Upper lobe of left lung (tissue), 6 donors: ENCODE results near the gene DPF3. TPM values are rescaled to one million over a fixed set of nuclear protein-coding genes. Genes with fewer than 3 reads are reported as not detected.

Source experiments
- ATAC-seq, 2 donors: fragments of 200-7000 bp; cut with Tn5 transposase; one replicate each; pipeline ENCODE4 v1.9.1; 2022; ENCODE audit warnings: mild to moderate bottlenecking in 2 of 2, moderate library complexity in 2 of 2; ENCODE audit not compliant: low FRiP score in 2 of 2
- DNase-seq, 2 donors: peaks; one replicate each; pipeline ENCODE4 v3.0.0-alpha.2; 2019 to 2020
- H3K27ac ChIP-seq, 4 donors: fragments of 200-600 bp; sonication (generic); one replicate each; pipeline ENCODE4 v1.5.1; 2016 to 2019
- H3K27me3 ChIP-seq, 4 donors: fragments of 200-600 bp; sonication (generic); one replicate each; pipeline ENCODE4 v1.5.1; 2017 to 2019
- H3K36me3 ChIP-seq, 4 donors: fragments of 200-600 bp; sonication (generic); one replicate each; pipeline ENCODE4 v1.5.1; 2016 to 2019
- H3K4me1 ChIP-seq, 4 donors: fragments of 200-600 bp; sonication (generic); one replicate each; pipeline ENCODE4 v1.5.1; 2018 to 2019
- H3K4me3 ChIP-seq, 4 donors: fragments of 200-600 bp; sonication (generic); one replicate each; pipeline ENCODE4 v1.5.1; 2017 to 2019; ENCODE audit warnings: mild to moderate bottlenecking in 2 of 4, moderate library complexity in 1 of 4
- H3K9me3 ChIP-seq, 4 donors: fragments of 200-600 bp; sonication (generic); one replicate each; pipeline ENCODE4 v1.5.1; 2018 to 2019
- EP300 ChIP-seq, 4 donors: sonication (generic); formaldehyde crosslinking; IDR thresholded peaks; one replicate each; pipeline ENCODE4 v1.5.1; 2017; ENCODE audit warnings: antibody characterized with exemption in 4 of 4, control low read depth in 2 of 4
- POLR2A ChIP-seq, 4 donors: fragments of 450-650 bp; IDR thresholded peaks; one replicate each; pipeline ENCODE4 v1.5.1; 2016 to 2017; ENCODE audit warnings: antibody characterized with exemption in 4 of 4, mild to moderate bottlenecking in 2 of 4
- POLR2AphosphoS5 ChIP-seq, 2 donors: sonication (generic); formaldehyde crosslinking; IDR thresholded peaks; one replicate each; pipeline ENCODE4 v1.5.1; 2017; ENCODE audit warnings: antibody characterized with exemption in 2 of 2
- WGBS, 2 donors: methylation state at CpG; one replicate each; pipeline ENCODE4 v1.1.5; 2017 to 2018; 5-methylcytosine and 5-hydroxymethylcytosine counted together
- total RNA-seq, 6 donors: library from RNA; depleted of rRNA in 4 of 6; stranded (reverse); fragments of >200 nt in 4 of 6; gene quantifications; one replicate each; pipeline versions ENCODE4 v1.1.0 to v1.2.1, GENCODE V29; 2016 to 2021
- TF ChIP-seq, protein P1 (sequence below), 6 experiments: fragments of 450-650 bp in 4 of 6; fragments of 200-600 bp in 2 of 6; sonication (generic) in 2 of 6; IDR thresholded peaks; one replicate each; pipeline ENCODE4 v1.5.1; 2016 to 2019; ENCODE audit warnings: antibody characterized with exemption in 6 of 6
- donor health status: DM: no; HTN: no; CAD: no; lungs with moderate emphysema.
- donor health status: DM: no; HTN: yes; CAD: no; lungs with severe emphysema.

The DPF3 gene
- total RNA-seq, 6 donors from 2014 or later, result 0.30 to 1.3 (median 1.0) TPM

DNA sequence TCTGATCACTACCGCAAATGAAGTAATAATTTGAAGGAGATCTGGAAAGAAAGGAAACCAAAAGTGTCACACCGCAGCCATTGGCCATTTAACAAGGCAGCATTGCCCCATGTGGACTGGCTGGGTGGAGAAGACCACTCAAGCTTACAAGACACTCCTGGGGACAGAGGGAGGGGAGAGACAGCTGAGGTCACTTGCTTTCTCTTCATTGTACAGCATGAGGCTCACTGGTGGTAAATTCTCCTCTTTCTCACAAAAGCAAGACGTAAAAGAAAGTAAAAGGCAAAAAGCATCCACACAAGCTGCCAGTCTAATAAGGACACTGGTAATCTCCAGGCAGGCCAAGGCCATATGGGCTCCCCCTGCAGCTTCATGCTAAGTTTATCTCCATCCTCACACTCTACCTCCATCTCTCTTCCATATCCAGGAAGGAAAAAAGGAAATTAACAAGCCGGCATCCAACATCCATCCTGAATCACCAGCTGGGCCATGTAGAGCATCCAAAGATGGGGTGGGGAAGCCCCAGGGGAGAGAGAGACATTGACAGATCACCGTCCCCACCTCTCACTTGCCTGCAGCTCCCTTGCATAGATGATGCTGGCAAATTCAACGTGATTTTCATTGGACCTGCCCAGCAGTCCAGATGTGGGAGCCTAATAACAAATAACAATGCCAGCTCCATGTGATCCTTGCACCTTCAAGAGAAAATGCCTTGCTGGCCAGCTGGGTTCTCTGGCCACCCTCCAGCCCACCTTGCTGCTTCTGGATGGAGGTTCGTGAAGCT, 100.6 kb downstream of the DPF3 start:
- H3K4me3 ChIP-seq, result no peak overlapping the region
- H3K4me1 ChIP-seq, result no peaks in the 10 kb centered on the region
- 83 to 89% methylated on average over 6 to 7 of the region's 7 CpGs for WGBS, 2 donors
- H3K27ac ChIP-seq, result no peak overlapping the region
- ATAC-seq (no peak), DNase-seq (no peak)
- no peaks in the 10 kb centered on the region for H3K27me3 ChIP-seq
- no peak for TF ChIP-seq POLR2AphosphoS5 (IDR thresholded peaks at IDR 0.05)
- no peak for TF ChIP-seq EP300 (IDR thresholded peaks at IDR 0.05)
- TF ChIP-seq POLR2A (IDR thresholded peaks at IDR 0.05), result no peak
- TF ChIP-seq, protein P1, sequence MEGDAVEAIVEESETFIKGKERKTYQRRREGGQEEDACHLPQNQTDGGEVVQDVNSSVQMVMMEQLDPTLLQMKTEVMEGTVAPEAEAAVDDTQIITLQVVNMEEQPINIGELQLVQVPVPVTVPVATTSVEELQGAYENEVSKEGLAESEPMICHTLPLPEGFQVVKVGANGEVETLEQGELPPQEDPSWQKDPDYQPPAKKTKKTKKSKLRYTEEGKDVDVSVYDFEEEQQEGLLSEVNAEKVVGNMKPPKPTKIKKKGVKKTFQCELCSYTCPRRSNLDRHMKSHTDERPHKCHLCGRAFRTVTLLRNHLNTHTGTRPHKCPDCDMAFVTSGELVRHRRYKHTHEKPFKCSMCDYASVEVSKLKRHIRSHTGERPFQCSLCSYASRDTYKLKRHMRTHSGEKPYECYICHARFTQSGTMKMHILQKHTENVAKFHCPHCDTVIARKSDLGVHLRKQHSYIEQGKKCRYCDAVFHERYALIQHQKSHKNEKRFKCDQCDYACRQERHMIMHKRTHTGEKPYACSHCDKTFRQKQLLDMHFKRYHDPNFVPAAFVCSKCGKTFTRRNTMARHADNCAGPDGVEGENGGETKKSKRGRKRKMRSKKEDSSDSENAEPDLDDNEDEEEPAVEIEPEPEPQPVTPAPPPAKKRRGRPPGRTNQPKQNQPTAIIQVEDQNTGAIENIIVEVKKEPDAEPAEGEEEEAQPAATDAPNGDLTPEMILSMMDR (IDR thresholded peaks at IDR 0.05), result no peak
- no peaks in the 10 kb centered on the region for H3K36me3 ChIP-seq
- no peaks in the 10 kb centered on the region for H3K9me3 ChIP-seq

GRCh38 chr14:72792051-72792788, 101.7 kb downstream of the DPF3 start:
- H3K36me3 ChIP-seq, result no peaks in the 10 kb centered on the region
- no peak overlapping the region for H3K27ac ChIP-seq
- WGBS, 2 donors, result 79% methylated on average over 13 to 16 of the region's 16 CpGs
- DNase-seq, result no peak
- H3K4me3 ChIP-seq, result no peak overlapping the region
- TF ChIP-seq EP300 (IDR thresholded peaks at IDR 0.05) (no peak), POLR2A (IDR thresholded peaks at IDR 0.05) (no peak), POLR2AphosphoS5 (IDR thresholded peaks at IDR 0.05) (no peak)
- TF ChIP-seq, protein P1 (IDR thresholded peaks at IDR 0.05), result no peak
- H3K9me3 ChIP-seq, result no peaks in the 10 kb centered on the region
- H3K27me3 ChIP-seq, result no peaks in the 10 kb centered on the region
- no peak for ATAC-seq
- H3K4me1 ChIP-seq, result no peaks in the 10 kb centered on the region

- H3K27ac ChIP-seq, result no peak overlapping the region
- ATAC-seq, result no peak
- H3K27me3 ChIP-seq, result no peaks in the 10 kb centered on the region
- DNase-seq, result peak in 1 of 2 donors; percentile 41
- H3K4me1 ChIP-seq, result no peaks in the 10 kb centered on the region
- TF ChIP-seq POLR2AphosphoS5 (IDR thresholded peaks at IDR 0.05) (no peak), EP300 (IDR thresholded peaks at IDR 0.05) (no peak), POLR2A (IDR thresholded peaks at IDR 0.05) (no peak)
- TF ChIP-seq, protein P1 (IDR thresholded peaks at IDR 0.05), result no peak
- H3K4me3 ChIP-seq, result no peak overlapping the region
- WGBS, 2 donors, result 70 to 82% methylated on average over 7 to 10 of the region's 10 CpGs
- H3K36me3 ChIP-seq, result no peaks in the 10 kb centered on the region
- H3K9me3 ChIP-seq, result no peaks in the 10 kb centered on the region
Observed at GRCh38 chr14:72790887-72791566, 102.9 kb downstream of the DPF3 start.

GRCh38 chr14:72788972-72789728, 104.8 kb downstream of the DPF3 start:
- Histone ChIP-seq H3K27me3 (no peaks in the 10 kb centered on the region), H3K4me1 (no peaks in the 10 kb centered on the region), H3K9me3 (no peaks in the 10 kb centered on the region), H3K36me3 (no peaks in the 10 kb centered on the region), H3K27ac (no peak overlapping the region), H3K4me3 (no peak overlapping the region)
- no peak for ATAC-seq
- no peak for DNase-seq
- TF ChIP-seq POLR2AphosphoS5 (IDR thresholded peaks at IDR 0.05) (no peak), EP300 (IDR thresholded peaks at IDR 0.05) (no peak), POLR2A (IDR thresholded peaks at IDR 0.05) (no peak)
- TF ChIP-seq, protein P1 (IDR thresholded peaks at IDR 0.05), result no peak
- WGBS, 2 donors, result 89 to 96% methylated on average over 13 of the region's 13 CpGs
